Measurements from ENCODE around the gene GNAZ. TPM values are rescaled to one million over a fixed set of nuclear protein-coding genes. Genes with fewer than 3 reads are reported as not detected.

GNAZ gene
- total and polyA plus RNA-seq, 2 donors (not counting 1 experiment from before 2014, with no cell fraction given): 2.8 to 9.1 TPM

DNA sequence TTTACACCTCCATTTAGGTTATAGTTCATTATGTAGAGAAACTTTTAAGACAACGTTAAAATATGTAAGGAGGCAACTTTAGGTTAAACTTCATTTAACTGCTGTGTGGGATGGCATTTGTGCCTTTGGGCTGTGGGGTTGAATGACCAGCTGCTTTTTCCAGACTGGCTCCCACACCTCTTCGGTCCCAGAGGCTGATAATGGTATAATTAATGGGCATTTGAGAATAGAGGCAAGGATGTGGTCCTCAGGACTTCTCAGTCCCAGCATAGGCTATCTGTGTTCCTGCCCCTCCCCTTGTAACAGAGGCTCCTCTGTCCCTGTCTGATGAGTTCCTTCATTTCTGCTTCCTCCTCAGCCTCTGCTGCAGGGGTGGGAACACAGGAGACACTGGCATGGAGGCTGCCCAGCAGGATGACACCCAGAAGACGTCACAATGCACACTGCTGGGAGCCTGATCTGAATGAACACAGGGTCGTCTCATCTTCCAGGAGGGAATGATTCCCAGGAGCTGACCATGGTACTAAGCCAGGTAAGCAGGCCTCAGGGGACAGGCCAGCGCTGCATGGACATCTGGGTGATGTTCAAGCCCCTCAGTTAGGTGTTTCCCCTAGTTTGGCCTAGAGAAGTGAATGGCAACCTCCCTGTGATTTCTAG lies 17.1 kb upstream of the GNAZ start:
- Histone ChIP-seq H3K27ac (ENCODE audit: low read length in 2 of 2) (no peak overlapping the region), H4K20me1 (ENCODE audit: control insufficient read depth, insufficient read depth, low read length, poor library complexity, severe bottlenecking) (no peaks in the 10 kb centered on the region), H2AFZ (ENCODE audit: insufficient read depth, low read depth, low read length, poor library complexity, severe bottlenecking) (no peak overlapping the region), H3K4me1 (ENCODE audit: control insufficient read depth in 2 of 2, insufficient read depth in 2 of 2, low read length in 2 of 2) (peaks cover 11 to 14% of the 10 kb centered on the region in 2 donors), H3K4me2 (replicated peaks; ENCODE audit: low read depth, low read length, poor library complexity, severe bottlenecking) (no peak overlapping the region), H3K9me3 (ENCODE audit: control extremely low read depth in 1 of 3, control insufficient read depth in 2 of 3, insufficient read depth in 1 of 3, low read length in 2 of 3) (peaks cover 0 to 8% (median 2%) of the 10 kb centered on the region in 3 donors), H3K27me3 (replicated peaks in 1 of 4; ENCODE audit: control extremely low read depth in 1 of 4, control insufficient read depth in 3 of 4, insufficient read depth in 4 of 4, low read length in 3 of 4) (no peaks in the 10 kb centered on the region), H3K79me2 (ENCODE audit: control insufficient read depth, insufficient read depth, low read length) (no peaks in the 10 kb centered on the region), H3K36me3 (replicated peaks in 1 of 2; ENCODE audit: control extremely low read depth in 1 of 2, control insufficient read depth in 1 of 2, extremely low read depth in 1 of 2, insufficient read depth in 2 of 2, low read length in 1 of 2) (no peaks in the 10 kb centered on the region), H3K4me3 (ENCODE audit: control extremely low read depth in 1 of 5, extremely low read depth in 1 of 5, insufficient read depth in 1 of 5, low read depth in 2 of 5, low read length in 4 of 5) (no peak overlapping the region), H3K9ac (ENCODE audit: low read length) (no peak overlapping the region)
- CTCF ChIA-PET: no interaction called here
- no peak for ATAC-seq (ENCODE audit: low read depth)
- H3K4me1 Mint-ChIP-seq: peaks cover 31% of the 10 kb centered on the region
- H3K4me3 Mint-ChIP-seq: no peak overlapping the region
- 77% methylated on average over 4 of the region's 5 CpGs for WGBS (ENCODE audit: insufficient coverage)
- DNase-seq: no peak
- POLR2A ChIA-PET: no interaction called here
- H3K9me3 Mint-ChIP-seq (ENCODE audit: insufficient read depth): peaks cover 13% of the 10 kb centered on the region
- no peaks in the 10 kb centered on the region for H3K27me3 Mint-ChIP-seq
- no peak for TF ChIP-seq CTCF (IDR thresholded peaks at IDR 0.05)
- no peak for TF ChIP-seq EZH2 (IDR thresholded peaks at IDR 0.05; ENCODE audit: borderline replicate concordance, insufficient read depth, low read depth, low read length, poor library complexity, severe bottlenecking)
- intact Hi-C loops (cut with micrococcal nuclease): loop anchor here (10.0 kb wide), 1 partner anchor 82 kb away; no protein-coding TSS in a partner anchor
- no peak overlapping the region for H3K27ac Mint-ChIP-seq

DNA sequence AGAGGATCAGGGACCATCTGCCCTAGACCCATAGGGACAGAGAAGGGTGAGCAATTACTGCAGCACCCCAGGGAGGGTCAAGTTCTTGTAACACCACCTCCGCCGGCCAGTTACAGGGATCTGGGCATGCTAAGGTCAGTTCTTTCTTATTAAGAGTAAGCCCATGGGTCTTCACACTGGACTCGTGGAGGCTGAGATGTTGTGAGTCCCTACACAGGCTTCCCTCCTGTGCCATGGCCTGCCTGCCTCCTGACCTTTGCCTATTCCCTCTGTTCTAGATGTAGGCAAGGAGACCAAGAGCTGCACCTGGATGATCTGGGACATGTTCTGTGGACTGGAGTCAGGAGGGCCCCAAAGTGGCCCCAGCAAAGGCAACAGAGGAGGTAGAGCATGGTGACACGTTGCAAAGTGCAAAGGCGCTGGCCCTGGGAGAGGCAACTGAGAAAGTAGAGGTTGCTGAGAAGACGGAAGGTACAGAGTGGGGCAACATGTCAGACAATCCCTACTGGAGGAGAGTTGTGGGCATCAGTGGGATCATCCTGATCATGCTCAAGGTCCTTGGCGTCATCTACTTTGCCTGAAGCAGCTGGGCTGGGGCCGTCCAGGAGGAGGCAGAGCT lies 16.3 kb upstream of the GNAZ start:
- peaks cover 0 to 8% (median 2%) of the 10 kb centered on the region in 3 donors for H3K9me3 ChIP-seq (ENCODE audit: control extremely low read depth in 1 of 3, control insufficient read depth in 2 of 3, insufficient read depth in 1 of 3, low read length in 2 of 3)
- H3K9me3 Mint-ChIP-seq (ENCODE audit: insufficient read depth): peaks cover 13% of the 10 kb centered on the region
- no peak overlapping the region for H3K4me3 ChIP-seq (ENCODE audit: control extremely low read depth in 1 of 5, extremely low read depth in 1 of 5, insufficient read depth in 1 of 5, low read depth in 2 of 5, low read length in 4 of 5)
- ATAC-seq (ENCODE audit: low read depth) (no peak), DNase-seq (no peak)
- no peak for TF ChIP-seq EZH2 (IDR thresholded peaks at IDR 0.05; ENCODE audit: borderline replicate concordance, insufficient read depth, low read depth, low read length, poor library complexity, severe bottlenecking)
- TF ChIP-seq CTCF (IDR thresholded peaks at IDR 0.05): no peak
- no peaks in the 10 kb centered on the region for H3K79me2 ChIP-seq (ENCODE audit: control insufficient read depth, insufficient read depth, low read length)
- CTCF ChIA-PET: no interaction called here
- intact Hi-C loops (cut with micrococcal nuclease): loop anchor here (10.0 kb wide), 1 partner anchor 81 kb away; no protein-coding TSS in a partner anchor
- peak overlapping the region; percentile 46 for H3K4me3 Mint-ChIP-seq
- 95% methylated on average over 8 of the region's 8 CpGs for WGBS (ENCODE audit: insufficient coverage)
- H3K4me2 ChIP-seq (replicated peaks; ENCODE audit: low read depth, low read length, poor library complexity, severe bottlenecking): peak overlapping the region; percentile 32
- peak overlapping the region; percentile 38 for H2AFZ ChIP-seq (ENCODE audit: insufficient read depth, low read depth, low read length, poor library complexity, severe bottlenecking)
- no peak overlapping the region for H3K27ac ChIP-seq (ENCODE audit: low read length in 2 of 2)
- H4K20me1 ChIP-seq (ENCODE audit: control insufficient read depth, insufficient read depth, low read length, poor library complexity, severe bottlenecking): no peaks in the 10 kb centered on the region
- H3K27me3 ChIP-seq (replicated peaks in 1 of 4; ENCODE audit: control extremely low read depth in 1 of 4, control insufficient read depth in 3 of 4, insufficient read depth in 4 of 4, low read length in 3 of 4): no peaks in the 10 kb centered on the region
- no peaks in the 10 kb centered on the region for H3K27me3 Mint-ChIP-seq
- H3K4me1 Mint-ChIP-seq: peaks cover 36% of the 10 kb centered on the region
- no peaks in the 10 kb centered on the region for H3K36me3 ChIP-seq (replicated peaks in 1 of 2; ENCODE audit: control extremely low read depth in 1 of 2, control insufficient read depth in 1 of 2, extremely low read depth in 1 of 2, insufficient read depth in 2 of 2, low read length in 1 of 2)
- peaks cover 15 to 21% of the 10 kb centered on the region in 2 donors for H3K4me1 ChIP-seq (ENCODE audit: control insufficient read depth in 2 of 2, insufficient read depth in 2 of 2, low read length in 2 of 2)
- H3K27ac Mint-ChIP-seq: peak overlapping the region; percentile 74
- H3K9ac ChIP-seq (ENCODE audit: low read length): no peak overlapping the region
- POLR2A ChIA-PET: interaction anchor here (1.3 kb wide), 1 partner anchor 13 kb away, joined by 3 read pairs; no protein-coding TSS in a partner anchor

Data from B cell (primary cell).